HepG2 (cell line): ENCODE data around the gene DPEP3. TPM values are rescaled to one million over a fixed set of nuclear protein-coding genes. Genes with fewer than 3 reads are reported as not detected.

Experiments
- ATRX ChIP-seq: sonication (generic); formaldehyde crosslinking; IDR thresholded peaks from 2 replicates; pipeline ENCODE4 v1.4.0; 2020; ENCODE audit warnings: missing genetic modification reagents, borderline replicate concordance
- CREBL2 ChIP-seq: sonication (generic); formaldehyde crosslinking; IDR thresholded peaks from 2 replicates; pipeline ENCODE4 v1.8.1; 2023; ENCODE audit warnings: missing genetic modification reagents, mild to moderate bottlenecking, borderline replicate concordance
- DMTF1 ChIP-seq: sonication (generic); formaldehyde crosslinking; IDR thresholded peaks from 2 replicates; pipeline ENCODE4 v1.4.0; 2020; ENCODE audit warnings: mild to moderate bottlenecking, missing genetic modification reagents
- SRSF1 ChIP-seq: fragments of 200-400 bp; formaldehyde crosslinking; optimal IDR thresholded peaks from 2 replicates; pipeline ENCODE3; 2017; ENCODE audit warnings: mild to moderate bottlenecking, low read depth, low read length, moderate library complexity
- TCF7L2 ChIP-seq: IDR thresholded peaks from 2 replicates; pipeline ENCODE4 v1.6.1; 2011; ENCODE audit warnings: mild to moderate bottlenecking, low read depth, low read length, moderate library complexity
- XBP1 ChIP-seq: sonication (generic); formaldehyde crosslinking; IDR thresholded peaks from 2 replicates; pipeline ENCODE4 v1.5.0; 2020; ENCODE audit warnings: missing genetic modification reagents
- ZKSCAN5 ChIP-seq: sonication (generic); formaldehyde crosslinking; IDR thresholded peaks from 2 replicates; pipeline ENCODE4 v1.5.1; 2020; ENCODE audit warnings: mild to moderate bottlenecking, missing genetic modification reagents
- ZNF253 ChIP-seq: sonication (generic); formaldehyde crosslinking; IDR thresholded peaks from 2 replicates; pipeline ENCODE4 v1.8.0; 2022; ENCODE audit warnings: mild to moderate bottlenecking, missing genetic modification reagents, borderline replicate concordance
- ZNF510 ChIP-seq: sonication (generic); formaldehyde crosslinking; IDR thresholded peaks from 2 replicates; pipeline ENCODE4 v1.4.0; 2020; ENCODE audit warnings: low read depth, mild to moderate bottlenecking, missing genetic modification reagents
- ZNF646 ChIP-seq: sonication (generic); formaldehyde crosslinking; IDR thresholded peaks from 2 replicates; pipeline ENCODE4 v1.9.0; 2021; ENCODE audit warnings: mild to moderate bottlenecking, missing genetic modification reagents
- ZSCAN25 ChIP-seq: sonication (generic); formaldehyde crosslinking; IDR thresholded peaks from 2 replicates; pipeline ENCODE4 v1.8.0; 2022; ENCODE audit warnings: mild to moderate bottlenecking, missing genetic modification reagents
- ZSCAN30 ChIP-seq: sonication (generic); formaldehyde crosslinking; IDR thresholded peaks from 2 replicates; pipeline ENCODE4 v1.5.0; 2020; ENCODE audit warnings: mild to moderate bottlenecking, missing genetic modification reagents
- polyA plus RNA-seq, 8 experiments: library from polyadenylated mRNA; depleted of rRNA in 3 of 8; stranded (reverse) in 7 of 8; unstranded in 1 of 8; fragments of >200 nt; fragmentation: Illumina TruSeq in 4 of 8; extraction: Trizol in 4 of 8; gene quantifications; 2 replicates each; pipeline versions ENCODE4 v1.2.1 to v1.2.3, GENCODE V29; 2011 to 2016; ENCODE audit warnings: low read depth in 4 of 8, missing spikeins in 1 of 8, mixed read lengths in 1 of 8; ENCODE audit not compliant: insufficient read depth in 1 of 8
- total RNA-seq, 5 experiments: library from RNA; depleted of rRNA; stranded (reverse); fragments of >200 nt; fragmentation: Illumina TruSeq; extraction: Trizol; gene quantifications; 2 replicates each; pipeline ENCODE4 v1.2.3, GENCODE V29; 2016; ENCODE audit warnings: low read depth in 1 of 5
- TF ChIP-seq, protein P1 (sequence below), 2 experiments: IDR thresholded peaks; 2 replicates each; pipeline ENCODE4 v1.6.1; 2011 to 2012; ENCODE audit warnings: low read length in 2 of 2, borderline replicate concordance in 1 of 2, low read depth in 1 of 2, mild to moderate bottlenecking in 1 of 2, moderate library complexity in 1 of 2
- TF ChIP-seq, protein P2 (sequence below): sonication (generic); formaldehyde crosslinking; IDR thresholded peaks from 2 replicates; pipeline ENCODE4 v1.5.0; 2020; ENCODE audit warnings: missing genetic modification reagents, mild to moderate bottlenecking, borderline replicate concordance

The DPEP3 gene
- total and polyA plus RNA-seq, 2 of the 13 experiments (the other 11 are each of a cell fraction or from before 2014, with no cell fraction given) = not detected

DNA sequence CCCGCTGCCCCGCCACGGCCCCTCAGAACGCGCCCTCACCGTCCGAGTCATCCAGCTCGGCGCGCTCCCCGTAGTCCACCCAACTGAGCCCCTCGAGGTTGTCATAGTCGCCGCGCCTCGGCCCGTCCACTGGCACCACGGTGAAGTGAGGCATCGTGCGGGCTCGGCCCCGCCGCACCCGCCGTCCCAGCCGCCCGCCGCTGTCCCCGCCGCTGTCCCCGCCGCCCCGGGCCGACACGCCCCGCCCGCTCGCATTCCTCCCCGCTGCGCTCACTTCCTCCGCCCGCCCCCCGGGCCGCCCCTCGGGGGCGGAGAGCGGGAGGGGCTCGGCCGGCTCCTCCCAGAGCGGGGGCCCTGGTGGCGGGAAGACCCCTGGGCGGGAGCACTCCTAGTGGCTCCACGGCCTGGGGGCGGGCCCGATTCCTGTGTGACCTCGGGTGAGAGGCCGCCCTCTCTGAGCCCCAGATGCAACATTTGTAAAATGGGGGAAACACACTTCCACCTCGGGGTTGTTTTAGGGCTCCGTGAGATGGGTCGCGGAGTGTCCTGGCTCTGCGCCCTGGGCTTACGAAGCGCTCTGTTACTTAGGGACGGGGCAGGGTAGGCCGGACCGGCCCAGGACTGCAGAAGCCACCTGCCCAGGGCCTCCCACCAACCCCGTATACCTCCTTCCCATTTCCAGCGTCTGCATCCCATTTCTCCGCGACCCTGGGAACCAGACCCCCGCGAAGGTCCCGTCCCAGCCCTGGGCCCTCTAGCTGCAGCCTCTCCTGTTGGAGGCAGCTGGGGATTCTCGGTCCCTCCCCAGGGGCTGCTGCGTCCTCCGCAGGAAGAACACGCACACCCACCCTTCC lies 11.7 kb downstream of the DPEP3 start, which contains the start of gene SLC12A4 (continued):
- TF ChIP-seq ZNF646 (CRISPR knock-in tag) (0 out of 2 replicates have a peak, but pooled peaks have one; percentile 3), ZNF253 (CRISPR knock-in tag) (no peak), SRSF1 (peak; percentile 95), ZSCAN30 (CRISPR knock-in tag) (no peak), TCF7L2 (no peak), ZNF510 (no peak), XBP1 (CRISPR knock-in tag) (no peak), ATRX (no peak), ZKSCAN5 (CRISPR knock-in tag) (no peak), ZSCAN25 (peak; percentile 75), DMTF1 (CRISPR knock-in tag) (no peak), CREBL2 (CRISPR knock-in tag) (no peak)
- TF ChIP-seq, protein P1, sequence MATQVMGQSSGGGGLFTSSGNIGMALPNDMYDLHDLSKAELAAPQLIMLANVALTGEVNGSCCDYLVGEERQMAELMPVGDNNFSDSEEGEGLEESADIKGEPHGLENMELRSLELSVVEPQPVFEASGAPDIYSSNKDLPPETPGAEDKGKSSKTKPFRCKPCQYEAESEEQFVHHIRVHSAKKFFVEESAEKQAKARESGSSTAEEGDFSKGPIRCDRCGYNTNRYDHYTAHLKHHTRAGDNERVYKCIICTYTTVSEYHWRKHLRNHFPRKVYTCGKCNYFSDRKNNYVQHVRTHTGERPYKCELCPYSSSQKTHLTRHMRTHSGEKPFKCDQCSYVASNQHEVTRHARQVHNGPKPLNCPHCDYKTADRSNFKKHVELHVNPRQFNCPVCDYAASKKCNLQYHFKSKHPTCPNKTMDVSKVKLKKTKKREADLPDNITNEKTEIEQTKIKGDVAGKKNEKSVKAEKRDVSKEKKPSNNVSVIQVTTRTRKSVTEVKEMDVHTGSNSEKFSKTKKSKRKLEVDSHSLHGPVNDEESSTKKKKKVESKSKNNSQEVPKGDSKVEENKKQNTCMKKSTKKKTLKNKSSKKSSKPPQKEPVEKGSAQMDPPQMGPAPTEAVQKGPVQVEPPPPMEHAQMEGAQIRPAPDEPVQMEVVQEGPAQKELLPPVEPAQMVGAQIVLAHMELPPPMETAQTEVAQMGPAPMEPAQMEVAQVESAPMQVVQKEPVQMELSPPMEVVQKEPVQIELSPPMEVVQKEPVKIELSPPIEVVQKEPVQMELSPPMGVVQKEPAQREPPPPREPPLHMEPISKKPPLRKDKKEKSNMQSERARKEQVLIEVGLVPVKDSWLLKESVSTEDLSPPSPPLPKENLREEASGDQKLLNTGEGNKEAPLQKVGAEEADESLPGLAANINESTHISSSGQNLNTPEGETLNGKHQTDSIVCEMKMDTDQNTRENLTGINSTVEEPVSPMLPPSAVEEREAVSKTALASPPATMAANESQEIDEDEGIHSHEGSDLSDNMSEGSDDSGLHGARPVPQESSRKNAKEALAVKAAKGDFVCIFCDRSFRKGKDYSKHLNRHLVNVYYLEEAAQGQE (IDR thresholded peaks at IDR 0.05; ENCODE audit: borderline replicate concordance in 1 of 2, low read depth in 1 of 2, low read length in 2 of 2) = peak in 1 of 2 experiments; percentile 71; a peak in 2 of 4 replicates
- TF ChIP-seq, protein P2, sequence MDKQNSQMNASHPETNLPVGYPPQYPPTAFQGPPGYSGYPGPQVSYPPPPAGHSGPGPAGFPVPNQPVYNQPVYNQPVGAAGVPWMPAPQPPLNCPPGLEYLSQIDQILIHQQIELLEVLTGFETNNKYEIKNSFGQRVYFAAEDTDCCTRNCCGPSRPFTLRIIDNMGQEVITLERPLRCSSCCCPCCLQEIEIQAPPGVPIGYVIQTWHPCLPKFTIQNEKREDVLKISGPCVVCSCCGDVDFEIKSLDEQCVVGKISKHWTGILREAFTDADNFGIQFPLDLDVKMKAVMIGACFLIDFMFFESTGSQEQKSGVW (CRISPR knock-in tag) = no peak; the same call in 1 of the 2 replicates
